GM20000 (cell line): ENCODE measurements around the gene RPP14.
A peak's percentile ranks its signal among the peaks of the same experiment; 100 is the strongest.
"Not testable (repeated sequence)": the region's sequence is repeated elsewhere in the genome, so short reads cannot be mapped to it uniquely, and the experiment has no call there.

ENCODE experiments used
- DNase-seq: peaks from one replicate; pipeline ENCODE4 v3.0.0; 2012; ENCODE audit warnings: low spot score
- CTCF ChIP-seq: IDR thresholded peaks from 2 replicates; pipeline ENCODE4 v1.5.1; 2012; ENCODE audit warnings: mild to moderate bottlenecking, control low read depth; ENCODE audit errors: extremely low read depth, missing control alignments

The RPP14 gene

GRCh38 chr3:58333206-58334012 is 27.4 kb downstream of the RPP14 start:
- peak; percentile 80 for DNase-seq

GRCh38 chr3:58334013-58334321 is 27.9 kb downstream of the RPP14 start:
- no peak for TF ChIP-seq CTCF
- DNase-seq, result no peak

More at GRCh38 chr3:58333206-58334012, 27.4 kb downstream of the RPP14 start:
- TF ChIP-seq CTCF, result peak; percentile 32

GRCh38 chr3:58334506-58334884 is 28.4 kb downstream of the RPP14 start:
- no peak for TF ChIP-seq CTCF
- no peak for DNase-seq

GRCh38 chr3:58335652-58335947 is 29.6 kb downstream of the RPP14 start:
- no peak for TF ChIP-seq CTCF
- DNase-seq, result no peak

GRCh38 chr3:58336135-58336882 is 30.3 kb downstream of the RPP14 start:
- no peak for DNase-seq
- no peak for TF ChIP-seq CTCF

- TF ChIP-seq CTCF, result no peak
- no peak for DNase-seq
Observed at GRCh38 chr3:58337190-58337589, 31.1 kb downstream of the RPP14 start.

GRCh38 chr3:58339146-58339545 is 33.1 kb downstream of the RPP14 start:
- not testable (repeated sequence) for DNase-seq
